ENCODE data around the gene LPO. TPM values are rescaled to one million over a fixed set of nuclear protein-coding genes. Genes with fewer than 3 reads are reported as not detected.

Gene LPO
- total RNA-seq, 4 donors from 2014 or later: 0.27 TPM; not detected in 3

GRCh38 chr17:58302171-58302918 lies 64.0 kb downstream of the LPO start:
- DNase-seq: no peak
- no peaks in the 10 kb centered on the region for H3K9me3 ChIP-seq
- WGBS, 2 donors: 86 to 90% methylated on average over 6 to 7 of the region's 9 CpGs
- H3K27ac ChIP-seq: no peak overlapping the region
- intact Hi-C loops (cut with DNase I): no loop called here
- H3K4me1 ChIP-seq: no peaks in the 10 kb centered on the region
- no peak for TF ChIP-seq POLR2A (IDR thresholded peaks at IDR 0.05)
- no peak for TF ChIP-seq CTCF (IDR thresholded peaks at IDR 0.05)
- no peaks in the 10 kb centered on the region for H3K36me3 ChIP-seq
- H3K4me3 ChIP-seq (replicated peaks in 1 of 3): no peak overlapping the region
- H3K27me3 ChIP-seq: no peaks in the 10 kb centered on the region

GRCh38 chr17:58302919-58303585 lies 64.7 kb downstream of the LPO start:
- Histone ChIP-seq H3K27ac (no peak overlapping the region), H3K27me3 (no peaks in the 10 kb centered on the region), H3K4me3 (replicated peaks in 1 of 3) (no peak overlapping the region), H3K4me1 (no peaks in the 10 kb centered on the region), H3K36me3 (no peaks in the 10 kb centered on the region), H3K9me3 (no peaks in the 10 kb centered on the region)
- no peak for TF ChIP-seq POLR2A (IDR thresholded peaks at IDR 0.05)
- no peak for TF ChIP-seq CTCF (IDR thresholded peaks at IDR 0.05)
- DNase-seq: no peak
- intact Hi-C loops (cut with DNase I): no loop called here
- WGBS, 2 donors: 84 to 86% methylated on average over 7 to 9 of the region's 9 CpGs

GRCh38 chr17:58303971-58304749 lies 65.8 kb downstream of the LPO start:
- Histone ChIP-seq H3K27me3 (no peaks in the 10 kb centered on the region), H3K4me3 (replicated peaks in 1 of 3) (no peak overlapping the region), H3K36me3 (no peaks in the 10 kb centered on the region), H3K27ac (no peak overlapping the region), H3K9me3 (no peaks in the 10 kb centered on the region), H3K4me1 (no peaks in the 10 kb centered on the region)
- TF ChIP-seq CTCF (IDR thresholded peaks at IDR 0.05) (peak in 5 of 6 experiments; percentile 45 to 71 (median 57)), POLR2A (IDR thresholded peaks at IDR 0.05) (no peak)
- DNase-seq: peak; percentile 44 to 51
- intact Hi-C loops (cut with DNase I): no loop called here
- 35 to 45% methylated on average over 9 to 10 of the region's 10 CpGs for WGBS, 2 donors

- WGBS, 2 donors: 92% methylated on average over 9 to 13 of the region's 14 CpGs
- no peak overlapping the region for H3K27ac ChIP-seq
- no peak for DNase-seq
- TF ChIP-seq CTCF (IDR thresholded peaks at IDR 0.05) (no peak), POLR2A (IDR thresholded peaks at IDR 0.05) (no peak)
- H3K9me3 ChIP-seq: no peaks in the 10 kb centered on the region
- H3K27me3 ChIP-seq: no peaks in the 10 kb centered on the region
- no peaks in the 10 kb centered on the region for H3K4me1 ChIP-seq
- no peaks in the 10 kb centered on the region for H3K36me3 ChIP-seq
- intact Hi-C loops (cut with DNase I): loop anchor here (5.0 kb wide), 1 partner anchor 142 kb away; no protein-coding TSS in a partner anchor
- H3K4me3 ChIP-seq (replicated peaks in 1 of 3): no peak overlapping the region
These were observed 66.5 kb downstream of the LPO start for GRCh38 chr17:58304750-58305486.
